ENCODE data around the gene LRRK1.

The LRRK1 gene

GRCh38 chr15:100939791-100940190 is 20.6 kb downstream of the LRRK1 start:
- no peak for DNase-seq

GRCh38 chr15:100940767-100941379 is 21.7 kb downstream of the LRRK1 start:
- DNase-seq = peak; percentile 11

- DNase-seq = no peak
Measured at GRCh38 chr15:100941536-100941935, 22.4 kb downstream of the LRRK1 start.

GRCh38 chr15:100942656-100943425 is 23.7 kb downstream of the LRRK1 start:
- DNase-seq = no peak

GRCh38 chr15:100944244-100944895 is 25.2 kb downstream of the LRRK1 start:
- DNase-seq = no peak

GRCh38 chr15:100944986-100945385 is 25.8 kb downstream of the LRRK1 start:
- no peak for DNase-seq

GRCh38 chr15:100947760-100948429 is 28.7 kb downstream of the LRRK1 start:
- no peak for DNase-seq

GRCh38 chr15:100948430-100948762 is 29.2 kb downstream of the LRRK1 start:
- no peak for DNase-seq

GRCh38 chr15:100949691-100950090 is 30.5 kb downstream of the LRRK1 start:
- no peak for DNase-seq

GRCh38 chr15:100951965-100952364 is 32.8 kb downstream of the LRRK1 start:
- DNase-seq = no peak

GRCh38 chr15:100952566-100952965 is 33.4 kb downstream of the LRRK1 start:
- DNase-seq = no peak

GRCh38 chr15:100958326-100959065 is 39.3 kb downstream of the LRRK1 start:
- DNase-seq = no peak

GRCh38 chr15:100959066-100960050 is 40.2 kb downstream of the LRRK1 start:
- DNase-seq = no peak

- DNase-seq = no peak
Measured at GRCh38 chr15:100966997-100967396, 47.8 kb downstream of the LRRK1 start.

- DNase-seq = no peak
Measured at GRCh38 chr15:100968050-100968966, 49.2 kb downstream of the LRRK1 start.

GRCh38 chr15:100972975-100973350 is 53.8 kb downstream of the LRRK1 start:
- DNase-seq = no peak

GRCh38 chr15:100973351-100974111 is 54.4 kb downstream of the LRRK1 start:
- no peak for DNase-seq

GRCh38 chr15:100975043-100975442 is 55.9 kb downstream of the LRRK1 start:
- no peak for DNase-seq

- DNase-seq = no peak
Measured at GRCh38 chr15:100980410-100981046, 61.4 kb downstream of the LRRK1 start.
